Ovary (tissue), 3 donors: ENCODE measurements around the gene SCT.

Experiments
- POLR2A ChIP-seq: fragments of 450-650 bp; IDR thresholded peaks from one replicate; pipeline ENCODE4 v1.6.1; 2017; ENCODE audit warnings: antibody characterized with exemption, mild to moderate bottlenecking, moderate library complexity
- TF ChIP-seq, protein P1 (sequence below), 3 donors: fragments of 450-650 bp in 2 of 3; fragments of 200-600 bp in 1 of 3; IDR thresholded peaks; one replicate each; pipeline versions ENCODE4 v1.5.1 to v1.8.0; 2016 to 2022; ENCODE audit warnings: antibody characterized with exemption in 3 of 3, mild to moderate bottlenecking in 1 of 3
- donor health status: DM: no; HTN: no; CAD: no.

DNA sequence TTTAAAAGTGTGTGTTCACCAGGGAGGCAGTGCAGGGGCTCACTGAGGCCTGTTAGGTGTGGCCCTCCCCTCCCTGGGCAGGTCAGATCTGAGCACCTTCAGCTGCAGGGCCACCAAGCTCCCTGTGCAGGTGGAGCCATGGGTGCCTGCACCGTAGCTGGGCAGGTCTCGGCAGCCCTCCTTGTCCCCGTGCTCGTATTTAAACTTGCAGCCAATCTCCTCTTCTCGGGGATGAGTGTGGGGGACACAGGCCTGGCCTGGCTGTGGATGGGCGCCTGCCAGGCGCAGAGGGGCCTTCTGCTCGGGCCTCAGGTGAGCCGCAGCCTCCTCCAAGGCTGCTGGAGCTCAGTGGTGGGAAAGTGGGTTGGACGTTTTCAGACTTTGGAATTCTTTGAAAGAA is 31.6 kb downstream of the SCT start:
- TF ChIP-seq, protein P1, sequence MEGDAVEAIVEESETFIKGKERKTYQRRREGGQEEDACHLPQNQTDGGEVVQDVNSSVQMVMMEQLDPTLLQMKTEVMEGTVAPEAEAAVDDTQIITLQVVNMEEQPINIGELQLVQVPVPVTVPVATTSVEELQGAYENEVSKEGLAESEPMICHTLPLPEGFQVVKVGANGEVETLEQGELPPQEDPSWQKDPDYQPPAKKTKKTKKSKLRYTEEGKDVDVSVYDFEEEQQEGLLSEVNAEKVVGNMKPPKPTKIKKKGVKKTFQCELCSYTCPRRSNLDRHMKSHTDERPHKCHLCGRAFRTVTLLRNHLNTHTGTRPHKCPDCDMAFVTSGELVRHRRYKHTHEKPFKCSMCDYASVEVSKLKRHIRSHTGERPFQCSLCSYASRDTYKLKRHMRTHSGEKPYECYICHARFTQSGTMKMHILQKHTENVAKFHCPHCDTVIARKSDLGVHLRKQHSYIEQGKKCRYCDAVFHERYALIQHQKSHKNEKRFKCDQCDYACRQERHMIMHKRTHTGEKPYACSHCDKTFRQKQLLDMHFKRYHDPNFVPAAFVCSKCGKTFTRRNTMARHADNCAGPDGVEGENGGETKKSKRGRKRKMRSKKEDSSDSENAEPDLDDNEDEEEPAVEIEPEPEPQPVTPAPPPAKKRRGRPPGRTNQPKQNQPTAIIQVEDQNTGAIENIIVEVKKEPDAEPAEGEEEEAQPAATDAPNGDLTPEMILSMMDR (IDR thresholded peaks at IDR 0.05) = no peak
- no peak for TF ChIP-seq POLR2A
